Breast epithelium (tissue), 4 donors: ENCODE data around the gene PIK3CG. TPM values are rescaled to one million over a fixed set of nuclear protein-coding genes. Genes with fewer than 3 reads are reported as not detected.
A peak's percentile ranks its signal among the peaks of the same experiment; 100 is the strongest.

ENCODE experiments used
- DNase-seq, 2 donors: peaks; one replicate each; pipeline ENCODE4 v3.0.0-alpha.2; 2019; ENCODE audit warnings: low spot score in 2 of 2
- H3K27ac ChIP-seq, 2 donors: fragments of 200-600 bp; sonication (generic) in 1 of 2; one replicate each; pipeline ENCODE4 v1.5.1; 2016 to 2019; ENCODE audit warnings: mild to moderate bottlenecking in 1 of 2
- H3K27me3 ChIP-seq, 2 donors: fragments of 200-600 bp; sonication (generic) in 1 of 2; one replicate each; pipeline versions ENCODE4 v1.5.1 to v1.6.0; 2017 to 2019; ENCODE audit warnings: control low read depth in 1 of 2, mild to moderate bottlenecking in 1 of 2
- H3K36me3 ChIP-seq: fragments of 200-600 bp; one replicate; pipeline ENCODE4 v1.5.1; 2019
- H3K4me1 ChIP-seq, 2 donors: fragments of 200-600 bp; sonication (generic); one replicate each; pipeline ENCODE4 v1.5.1; 2016 to 2019; ENCODE audit warnings: control low read depth in 1 of 2
- H3K4me3 ChIP-seq, 3 donors: fragments of 200-600 bp; sonication (generic); 1 replicate in 2 of 3; 2 replicates in 1 of 3; pipeline ENCODE4 v1.5.1; 2016 to 2019; ENCODE audit warnings: mild to moderate bottlenecking in 3 of 3, moderate library complexity in 2 of 3
- H3K9me3 ChIP-seq, 2 donors: fragments of 200-600 bp; sonication (generic) in 1 of 2; one replicate each; pipeline ENCODE4 v1.5.1; 2016 to 2019; ENCODE audit warnings: control low read depth in 1 of 2
- POLR2A ChIP-seq: fragments of 450-650 bp; IDR thresholded peaks from one replicate; pipeline ENCODE4 v1.6.1; 2016; ENCODE audit warnings: antibody characterized with exemption, mild to moderate bottlenecking, moderate library complexity
- POLR2AphosphoS5 ChIP-seq, 3 donors: sonication (generic); formaldehyde crosslinking; IDR thresholded peaks; one replicate each; pipeline ENCODE4 v1.6.1; 2017; ENCODE audit warnings: antibody characterized with exemption in 3 of 3
- intact Hi-C: fragments of 100-400 bp; cut with DNase I; formaldehyde crosslinking; loops from one replicate; pipeline ENCODE4 v1.15.1; 2023; ENCODE audit warnings: low total_unique reads
- total RNA-seq, 3 donors: library from RNA; depleted of rRNA; stranded (reverse); fragments of >200 nt; gene quantifications; one replicate each; pipeline ENCODE4 v1.1.0, GENCODE V29; 2016
- TF ChIP-seq, protein P1 (sequence below), 3 donors: fragments of 450-650 bp; IDR thresholded peaks; one replicate each; pipeline ENCODE4 v1.5.1; 2016 to 2017; ENCODE audit warnings: antibody characterized with exemption in 3 of 3, mild to moderate bottlenecking in 3 of 3, moderate library complexity in 3 of 3

Gene PIK3CG
- total RNA-seq, result 10 to 100 TPM in 1 of 3 donors, 1 to 10 TPM in 2; 3.3 to 12.0 (median 5.4) TPM

DNA sequence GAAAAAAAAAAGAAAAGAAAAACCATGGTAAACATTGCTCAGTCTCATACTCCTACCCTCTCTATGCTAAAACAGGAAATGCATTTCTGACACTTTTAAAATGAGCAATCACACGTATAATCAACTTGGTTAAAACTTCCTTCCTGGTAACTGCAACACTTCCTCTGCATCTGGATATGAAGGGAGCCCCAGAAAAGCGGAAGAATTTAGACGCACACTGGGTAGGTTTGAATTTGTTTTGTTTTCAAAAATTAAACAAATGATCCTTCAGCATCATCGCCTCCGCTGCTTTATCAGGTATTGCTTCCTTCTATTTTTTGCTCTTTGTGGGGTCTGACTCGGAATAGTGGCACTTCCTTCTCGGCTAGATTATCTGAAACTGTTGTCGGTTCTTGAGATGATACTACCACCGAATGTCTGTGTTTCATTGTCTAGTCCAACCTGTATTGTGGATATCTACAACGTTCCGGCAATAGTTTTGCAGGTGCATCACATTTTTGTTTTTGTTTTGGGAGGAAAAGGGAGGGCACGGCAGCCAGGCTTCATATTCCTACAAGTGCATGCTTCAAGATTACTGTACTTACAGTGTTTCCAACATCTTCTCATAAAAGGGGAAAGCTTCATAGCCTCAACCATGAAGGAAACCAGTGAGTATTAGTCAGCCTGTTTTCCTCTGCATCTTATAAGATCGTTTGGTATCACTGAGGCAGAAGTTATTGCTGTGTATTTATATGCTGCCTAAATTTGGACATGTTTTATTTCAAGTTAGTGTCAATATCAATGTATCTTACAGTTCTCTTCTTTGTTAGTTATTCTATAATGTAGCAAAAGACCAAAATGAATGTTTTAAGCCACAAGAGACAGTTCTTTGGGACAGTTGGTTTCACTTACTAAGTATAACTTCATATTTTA lies at the start of gene PIK3CG:
Gene PIK3CG (plus strand): TSS at position 153 of the 912 bp plus-strand sequence. CDS start 2,280 bp downstream, outside the sequence.
- Histone ChIP-seq H3K9me3 (no peaks in the 10 kb centered on the region), H3K4me1 (no peaks in the 10 kb centered on the region), H3K27ac (peak within 1 kb of the TSS in 1 of 2 donors; percentile 58), H3K27me3 (no peaks in the 10 kb centered on the region), H3K36me3 (no peaks in the 10 kb centered on the region), H3K4me3 (peak within 1 kb of the TSS; percentile 28 to 53 (median 38))
- intact Hi-C loops, result no loop called here
- DNase-seq, result no peak
- TF ChIP-seq, protein P1, sequence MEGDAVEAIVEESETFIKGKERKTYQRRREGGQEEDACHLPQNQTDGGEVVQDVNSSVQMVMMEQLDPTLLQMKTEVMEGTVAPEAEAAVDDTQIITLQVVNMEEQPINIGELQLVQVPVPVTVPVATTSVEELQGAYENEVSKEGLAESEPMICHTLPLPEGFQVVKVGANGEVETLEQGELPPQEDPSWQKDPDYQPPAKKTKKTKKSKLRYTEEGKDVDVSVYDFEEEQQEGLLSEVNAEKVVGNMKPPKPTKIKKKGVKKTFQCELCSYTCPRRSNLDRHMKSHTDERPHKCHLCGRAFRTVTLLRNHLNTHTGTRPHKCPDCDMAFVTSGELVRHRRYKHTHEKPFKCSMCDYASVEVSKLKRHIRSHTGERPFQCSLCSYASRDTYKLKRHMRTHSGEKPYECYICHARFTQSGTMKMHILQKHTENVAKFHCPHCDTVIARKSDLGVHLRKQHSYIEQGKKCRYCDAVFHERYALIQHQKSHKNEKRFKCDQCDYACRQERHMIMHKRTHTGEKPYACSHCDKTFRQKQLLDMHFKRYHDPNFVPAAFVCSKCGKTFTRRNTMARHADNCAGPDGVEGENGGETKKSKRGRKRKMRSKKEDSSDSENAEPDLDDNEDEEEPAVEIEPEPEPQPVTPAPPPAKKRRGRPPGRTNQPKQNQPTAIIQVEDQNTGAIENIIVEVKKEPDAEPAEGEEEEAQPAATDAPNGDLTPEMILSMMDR (IDR thresholded peaks at IDR 0.05), result no peak
- TF ChIP-seq POLR2A (no peak), POLR2AphosphoS5 (IDR thresholded peaks at IDR 0.05) (no peak)

DNA sequence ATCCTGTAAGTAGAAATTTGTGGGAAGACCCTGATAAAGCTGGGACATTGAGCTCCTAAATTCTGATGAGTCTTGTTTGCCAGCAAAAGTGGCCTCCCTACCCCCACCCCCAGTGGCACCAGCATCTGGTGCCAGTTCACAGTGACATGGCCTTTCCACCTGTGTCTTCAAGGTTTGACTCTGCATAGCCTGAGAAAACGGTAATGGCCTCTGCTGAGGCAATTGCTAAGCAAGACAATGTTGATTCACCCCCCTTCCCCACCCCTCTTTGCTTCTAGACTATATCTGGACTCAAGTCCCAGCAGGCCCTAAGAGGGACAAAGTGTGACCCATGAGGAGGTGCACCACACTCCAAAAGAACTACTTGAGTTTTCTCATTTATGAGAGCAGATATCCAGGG lies 48.0 kb upstream of the PIK3CG start:
- intact Hi-C loops, result no loop called here
- H3K9me3 ChIP-seq, result no peaks in the 10 kb centered on the region
- H3K4me3 ChIP-seq, result no peak overlapping the region
- no peak for DNase-seq
- H3K27me3 ChIP-seq, result no peaks in the 10 kb centered on the region
- no peak overlapping the region for H3K27ac ChIP-seq
- TF ChIP-seq POLR2A, result no peak
- no peak for TF ChIP-seq POLR2AphosphoS5 (IDR thresholded peaks at IDR 0.05)
- TF ChIP-seq, protein P1 (IDR thresholded peaks at IDR 0.05), result no peak
- H3K36me3 ChIP-seq, result no peaks in the 10 kb centered on the region
- H3K4me1 ChIP-seq, result no peaks in the 10 kb centered on the region

DNA sequence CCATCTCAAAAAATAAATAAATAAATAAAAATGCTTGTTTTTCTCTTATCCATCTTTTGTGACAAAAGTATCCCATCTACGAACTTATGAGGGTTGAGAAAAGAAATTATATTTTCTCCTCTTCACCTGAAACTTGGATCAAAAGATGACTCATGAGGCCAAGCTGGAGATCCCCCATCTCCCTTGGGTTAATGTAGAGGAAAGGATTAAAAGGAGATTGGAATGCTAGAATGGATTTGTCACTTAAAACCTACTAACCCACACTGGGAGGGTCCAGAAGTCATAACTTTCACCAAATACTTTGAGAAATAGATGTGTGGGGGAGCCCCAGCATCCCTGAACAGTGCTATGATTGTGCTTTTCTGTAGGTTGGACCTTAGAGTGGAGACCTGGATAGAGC lies 46.3 kb upstream of the PIK3CG start:
- no peaks in the 10 kb centered on the region for H3K27me3 ChIP-seq
- no peaks in the 10 kb centered on the region for H3K9me3 ChIP-seq
- no peak overlapping the region for H3K27ac ChIP-seq
- H3K4me1 ChIP-seq, result no peaks in the 10 kb centered on the region
- TF ChIP-seq, protein P1 (IDR thresholded peaks at IDR 0.05), result no peak
- no peak for TF ChIP-seq POLR2AphosphoS5 (IDR thresholded peaks at IDR 0.05)
- TF ChIP-seq POLR2A, result no peak
- no peak for DNase-seq
- H3K4me3 ChIP-seq, result no peak overlapping the region
- H3K36me3 ChIP-seq, result no peaks in the 10 kb centered on the region
- intact Hi-C loops, result no loop called here

DNA sequence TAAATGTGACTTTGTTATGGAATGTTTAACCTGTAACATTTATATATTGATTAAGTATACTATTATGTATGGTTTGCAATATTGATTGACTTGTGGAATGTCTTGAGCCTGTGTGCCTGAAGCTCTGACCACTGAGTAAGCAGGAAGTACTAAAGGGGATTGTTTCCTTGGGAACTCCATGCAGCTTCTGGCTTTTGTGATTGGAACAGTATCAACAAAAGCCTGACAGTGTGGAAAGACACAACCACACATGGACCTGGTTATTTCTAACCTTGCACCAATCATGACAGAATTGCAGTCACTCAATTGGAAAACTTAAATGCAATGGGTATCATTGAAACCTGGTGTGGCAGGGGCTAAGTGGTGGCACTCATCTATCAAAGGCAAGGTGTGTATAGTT lies 45.5 kb upstream of the PIK3CG start:
- Histone ChIP-seq H3K4me3 (no peak overlapping the region), H3K36me3 (no peaks in the 10 kb centered on the region), H3K27ac (no peak overlapping the region), H3K9me3 (no peaks in the 10 kb centered on the region), H3K4me1 (no peaks in the 10 kb centered on the region), H3K27me3 (no peaks in the 10 kb centered on the region)
- intact Hi-C loops, result no loop called here
- no peak for DNase-seq
- TF ChIP-seq, protein P1 (IDR thresholded peaks at IDR 0.05), result no peak
- no peak for TF ChIP-seq POLR2AphosphoS5 (IDR thresholded peaks at IDR 0.05)
- no peak for TF ChIP-seq POLR2A
